Stimulated activated CD4-positive, alpha-beta T cell treated with anti-CD3 and anti-CD28 coated beads, Interleukin-12 subunit alpha, Interleukin-12 subunit beta, amount 100 ng/mL, for 48 hours (primary cell): ENCODE measurements around the gene IDH3B.
A peak's percentile ranks its signal among the peaks of the same experiment; 100 is the strongest.

Source experiments
- DNase-seq, 3 donors: peaks; one replicate each; pipeline ENCODE4 v3.0.0-alpha.2; 2020; ENCODE audit warnings: low read depth in 2 of 3, low spot score in 1 of 3

IDH3B gene

GRCh38 chr20:2658414-2659354, 5.3 kb downstream of the IDH3B start:
- no peak for DNase-seq

GRCh38 chr20:2657674-2658073, 6.3 kb downstream of the IDH3B start:
- DNase-seq = no peak

- DNase-seq = no peak
Measured at GRCh38 chr20:2657241-2657640, 6.8 kb downstream of the IDH3B start.

- DNase-seq = no peak
Measured at GRCh38 chr20:2656471-2657117, 7.4 kb downstream of the IDH3B start.

GRCh38 chr20:2655331-2656116, 8.5 kb downstream of the IDH3B start:
- no peak for DNase-seq

GRCh38 chr20:2654831-2655230, 9.2 kb downstream of the IDH3B start:
- no peak for DNase-seq

- no peak for DNase-seq
Measured at GRCh38 chr20:2654384-2654822, 9.6 kb downstream of the IDH3B start.

GRCh38 chr20:2653556-2654383, 10.2 kb downstream of the IDH3B start:
- no peak for DNase-seq

GRCh38 chr20:2652724-2653555, 11.1 kb downstream of the IDH3B start:
- no peak for DNase-seq

GRCh38 chr20:2651772-2652723, 12.0 kb downstream of the IDH3B start, which contains the start of gene NOP56:
TSS of gene NOP56 (plus strand) at chr20:2652632. CDS start at chr20:2652661, 29 bp downstream.
- DNase-seq = peak; percentile 89 to 95 (median 95)

GRCh38 chr20:2643708-2644107, 20.3 kb downstream of the IDH3B start:
- no peak for DNase-seq

- DNase-seq = no peak
Measured at GRCh38 chr20:2640899-2641298, 23.1 kb downstream of the IDH3B start.

GRCh38 chr20:2640260-2640659, 23.8 kb downstream of the IDH3B start:
- no peak for DNase-seq

GRCh38 chr20:2637246-2637645, 26.8 kb downstream of the IDH3B start:
- no peak for DNase-seq

- no peak for DNase-seq
Measured at GRCh38 chr20:2633381-2633780, 30.6 kb downstream of the IDH3B start.

- DNase-seq = no peak
Measured at GRCh38 chr20:2631228-2631627, 32.8 kb downstream of the IDH3B start.

- no peak for DNase-seq
Measured at GRCh38 chr20:2626853-2627541, 37.0 kb downstream of the IDH3B start.

GRCh38 chr20:2625062-2625461, 39.0 kb downstream of the IDH3B start:
- DNase-seq = no peak
